Panc1 (cell line): ENCODE results near the gene UPB1. TPM values are rescaled to one million over a fixed set of nuclear protein-coding genes. Genes with fewer than 3 reads are reported as not detected.

ENCODE experiments used
- ATAC-seq: fragments of 200-7000 bp; cut with Tn5 transposase; 2 replicates; pipeline ENCODE4 v1.9.1; 2020; ENCODE audit warnings: mild to moderate bottlenecking, moderate library complexity
- BruUV-seq: library from RNA; stranded (reverse); fragments of 400-500 nt; replicated peaks from 2 replicates; lab custom pipeline; 2021; lab: Mats Ljungman, UMichigan
- CTCF ChIA-PET: fragments of 300-600 bp; sonication (Branson Sonifier 250); formaldehyde crosslinking; loops from one replicate; lab custom pipeline; 2022; ENCODE audit warnings: antibody characterized with exemption; lab: Charles Lee
- POLR2A ChIA-PET: fragments of 300-600 bp; sonication (Branson Sonifier 250); formaldehyde crosslinking; loops from one replicate; lab custom pipeline; 2022; ENCODE audit warnings: antibody characterized with exemption; lab: Charles Lee
- DNase-seq: peaks from one replicate; pipeline ENCODE4 v3.0.0-alpha.2; 2010; ENCODE audit warnings: low read depth, low spot score
- H3K27ac ChIP-seq: 2 replicates; pipeline ENCODE4 v1.5.1; 2011; ENCODE audit warnings: mild to moderate bottlenecking, low read length, inconsistent platforms
- H3K27me3 ChIP-seq: fragments of 200-500 bp; sonication (Bioruptor generic); 2 replicates; pipeline ENCODE4 v1.6.0; 2014; ENCODE audit warnings: low read length, inconsistent platforms; ENCODE audit not compliant: control insufficient read depth, insufficient read depth
- H3K36me3 ChIP-seq: fragments of 200-500 bp; sonication (Bioruptor generic); 2 replicates; pipeline ENCODE4 v1.5.1; 2014; ENCODE audit warnings: inconsistent platforms, mild to moderate bottlenecking, low read length, moderate library complexity; ENCODE audit not compliant: control insufficient read depth, insufficient read depth
- H3K4me1 ChIP-seq: 2 replicates; pipeline ENCODE4 v1.5.1; 2011; ENCODE audit warnings: inconsistent platforms, mild to moderate bottlenecking, low read length, moderate library complexity; ENCODE audit not compliant: control insufficient read depth, insufficient read depth
- H3K4me3 ChIP-seq, 2 experiments: 2 replicates each; pipeline ENCODE4 v1.5.1; 2011 to 2012; ENCODE audit warnings: low read depth in 2 of 2, low read length in 2 of 2, mild to moderate bottlenecking in 2 of 2, inconsistent platforms in 1 of 2, moderate library complexity in 1 of 2
- H3K9me3 ChIP-seq: fragments of 200-500 bp; sonication (Bioruptor generic); 2 replicates; pipeline ENCODE4 v1.5.1; 2014; ENCODE audit warnings: low read depth, mild to moderate bottlenecking, inconsistent platforms, low read length, moderate library complexity; ENCODE audit not compliant: control insufficient read depth, insufficient read depth
- POLR2AphosphoS5 ChIP-seq: IDR thresholded peaks from 2 replicates; pipeline ENCODE4 v1.6.1; 2012; ENCODE audit warnings: mild to moderate bottlenecking, low read depth, low read length, moderate library complexity
- SIN3A ChIP-seq: IDR thresholded peaks from 2 replicates; pipeline ENCODE4 v1.6.1; 2012; ENCODE audit warnings: low read depth, mild to moderate bottlenecking, low read length, moderate library complexity, borderline replicate concordance; ENCODE audit not compliant: insufficient read depth
- TCF7L2 ChIP-seq: IDR thresholded peaks from 2 replicates; pipeline ENCODE4 v1.6.1; 2011; ENCODE audit warnings: mild to moderate bottlenecking, low read depth, low read length, inconsistent platforms
- in situ Hi-C: cut with HindIII; loops from 2 replicates; pipeline ENCODE4 v1.10.0; 2016; ENCODE audit warnings: low sequenced_read_pairs, low pct_unique_long_range_greater_than_20kb
- intact Hi-C: fragments of 100-400 bp; cut with micrococcal nuclease; formaldehyde crosslinking; loops from one replicate; pipeline ENCODE4 v1.10.0; 2022; ENCODE audit not compliant: unreplicated experiment
- total RNA-seq: library from RNA; stranded (reverse); gene quantifications from one replicate; pipeline ENCODE4 v1.2.1, GENCODE V29; 2021; ENCODE audit not compliant: unreplicated experiment
- TF ChIP-seq, protein P1 (sequence below), 2 experiments: IDR thresholded peaks; 2 replicates each; pipeline ENCODE4 v1.6.1; 2011 to 2012; ENCODE audit warnings: low read depth in 2 of 2, control low read depth in 1 of 2, low read length in 1 of 2, mild to moderate bottlenecking in 1 of 2, moderate library complexity in 1 of 2; ENCODE audit not compliant: insufficient read depth in 1 of 2
- TF ChIP-seq, protein P2 (sequence below): fragments of 450-650 bp; IDR thresholded peaks from 2 replicates; pipeline ENCODE4 v1.5.1; 2017; ENCODE audit warnings: mild to moderate bottlenecking

Gene UPB1
- total RNA-seq, 1 experiment from 2014 or later = 0.10 TPM

DNA sequence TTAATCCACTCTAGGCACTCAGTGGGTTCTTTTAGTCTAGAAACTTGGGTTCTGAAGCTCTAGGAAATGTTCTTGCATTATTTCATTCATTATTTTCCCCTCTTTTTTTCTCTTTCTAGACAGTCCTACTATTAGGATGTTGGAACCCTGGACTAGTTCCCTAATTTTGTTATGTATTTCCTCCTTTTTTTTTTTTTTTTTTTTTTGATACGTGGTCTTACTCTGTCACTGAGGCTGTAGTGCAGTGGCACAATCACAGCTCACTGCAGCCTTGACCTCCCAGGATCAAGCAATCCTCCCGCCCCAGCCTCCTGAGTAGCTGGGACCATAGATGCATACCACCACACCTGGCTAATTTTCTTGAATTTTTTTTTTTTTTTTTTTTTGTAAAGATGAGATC is 9.4 kb downstream of the UPB1 start:
- POLR2A ChIA-PET = no interaction called here
- BruUV-seq = no TSS peak
- no peak for ATAC-seq
- in situ Hi-C loops (no loop called here), intact Hi-C loops (loop anchor here (5.0 kb wide), 1 partner anchor 82 kb away; no protein-coding TSS in a partner anchor)
- Histone ChIP-seq H3K27me3 (no peaks in the 10 kb centered on the region), H3K36me3 (no peaks in the 10 kb centered on the region), H3K27ac (no peak overlapping the region), H3K4me1 (0 out of 2 replicates have a peak, but pooled peaks cover 2% of the 10 kb centered on the region), H3K9me3 (no peaks in the 10 kb centered on the region), H3K4me3 (no peak overlapping the region)
- TF ChIP-seq, protein P1, sequence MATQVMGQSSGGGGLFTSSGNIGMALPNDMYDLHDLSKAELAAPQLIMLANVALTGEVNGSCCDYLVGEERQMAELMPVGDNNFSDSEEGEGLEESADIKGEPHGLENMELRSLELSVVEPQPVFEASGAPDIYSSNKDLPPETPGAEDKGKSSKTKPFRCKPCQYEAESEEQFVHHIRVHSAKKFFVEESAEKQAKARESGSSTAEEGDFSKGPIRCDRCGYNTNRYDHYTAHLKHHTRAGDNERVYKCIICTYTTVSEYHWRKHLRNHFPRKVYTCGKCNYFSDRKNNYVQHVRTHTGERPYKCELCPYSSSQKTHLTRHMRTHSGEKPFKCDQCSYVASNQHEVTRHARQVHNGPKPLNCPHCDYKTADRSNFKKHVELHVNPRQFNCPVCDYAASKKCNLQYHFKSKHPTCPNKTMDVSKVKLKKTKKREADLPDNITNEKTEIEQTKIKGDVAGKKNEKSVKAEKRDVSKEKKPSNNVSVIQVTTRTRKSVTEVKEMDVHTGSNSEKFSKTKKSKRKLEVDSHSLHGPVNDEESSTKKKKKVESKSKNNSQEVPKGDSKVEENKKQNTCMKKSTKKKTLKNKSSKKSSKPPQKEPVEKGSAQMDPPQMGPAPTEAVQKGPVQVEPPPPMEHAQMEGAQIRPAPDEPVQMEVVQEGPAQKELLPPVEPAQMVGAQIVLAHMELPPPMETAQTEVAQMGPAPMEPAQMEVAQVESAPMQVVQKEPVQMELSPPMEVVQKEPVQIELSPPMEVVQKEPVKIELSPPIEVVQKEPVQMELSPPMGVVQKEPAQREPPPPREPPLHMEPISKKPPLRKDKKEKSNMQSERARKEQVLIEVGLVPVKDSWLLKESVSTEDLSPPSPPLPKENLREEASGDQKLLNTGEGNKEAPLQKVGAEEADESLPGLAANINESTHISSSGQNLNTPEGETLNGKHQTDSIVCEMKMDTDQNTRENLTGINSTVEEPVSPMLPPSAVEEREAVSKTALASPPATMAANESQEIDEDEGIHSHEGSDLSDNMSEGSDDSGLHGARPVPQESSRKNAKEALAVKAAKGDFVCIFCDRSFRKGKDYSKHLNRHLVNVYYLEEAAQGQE (IDR thresholded peaks at IDR 0.05; ENCODE audit: insufficient read depth in 1 of 2, low read depth in 2 of 2, low read length in 1 of 2) = no peak
- TF ChIP-seq, protein P2, sequence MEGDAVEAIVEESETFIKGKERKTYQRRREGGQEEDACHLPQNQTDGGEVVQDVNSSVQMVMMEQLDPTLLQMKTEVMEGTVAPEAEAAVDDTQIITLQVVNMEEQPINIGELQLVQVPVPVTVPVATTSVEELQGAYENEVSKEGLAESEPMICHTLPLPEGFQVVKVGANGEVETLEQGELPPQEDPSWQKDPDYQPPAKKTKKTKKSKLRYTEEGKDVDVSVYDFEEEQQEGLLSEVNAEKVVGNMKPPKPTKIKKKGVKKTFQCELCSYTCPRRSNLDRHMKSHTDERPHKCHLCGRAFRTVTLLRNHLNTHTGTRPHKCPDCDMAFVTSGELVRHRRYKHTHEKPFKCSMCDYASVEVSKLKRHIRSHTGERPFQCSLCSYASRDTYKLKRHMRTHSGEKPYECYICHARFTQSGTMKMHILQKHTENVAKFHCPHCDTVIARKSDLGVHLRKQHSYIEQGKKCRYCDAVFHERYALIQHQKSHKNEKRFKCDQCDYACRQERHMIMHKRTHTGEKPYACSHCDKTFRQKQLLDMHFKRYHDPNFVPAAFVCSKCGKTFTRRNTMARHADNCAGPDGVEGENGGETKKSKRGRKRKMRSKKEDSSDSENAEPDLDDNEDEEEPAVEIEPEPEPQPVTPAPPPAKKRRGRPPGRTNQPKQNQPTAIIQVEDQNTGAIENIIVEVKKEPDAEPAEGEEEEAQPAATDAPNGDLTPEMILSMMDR = no peak
- TF ChIP-seq TCF7L2 (no peak), SIN3A (no peak), POLR2AphosphoS5 (no peak)
- CTCF ChIA-PET = interaction anchor here (0.6 kb wide), 2 partner anchors 8 to 85 kb away, joined by 3 to 12 read pairs; no protein-coding TSS in a partner anchor
- no peak for DNase-seq

DNA sequence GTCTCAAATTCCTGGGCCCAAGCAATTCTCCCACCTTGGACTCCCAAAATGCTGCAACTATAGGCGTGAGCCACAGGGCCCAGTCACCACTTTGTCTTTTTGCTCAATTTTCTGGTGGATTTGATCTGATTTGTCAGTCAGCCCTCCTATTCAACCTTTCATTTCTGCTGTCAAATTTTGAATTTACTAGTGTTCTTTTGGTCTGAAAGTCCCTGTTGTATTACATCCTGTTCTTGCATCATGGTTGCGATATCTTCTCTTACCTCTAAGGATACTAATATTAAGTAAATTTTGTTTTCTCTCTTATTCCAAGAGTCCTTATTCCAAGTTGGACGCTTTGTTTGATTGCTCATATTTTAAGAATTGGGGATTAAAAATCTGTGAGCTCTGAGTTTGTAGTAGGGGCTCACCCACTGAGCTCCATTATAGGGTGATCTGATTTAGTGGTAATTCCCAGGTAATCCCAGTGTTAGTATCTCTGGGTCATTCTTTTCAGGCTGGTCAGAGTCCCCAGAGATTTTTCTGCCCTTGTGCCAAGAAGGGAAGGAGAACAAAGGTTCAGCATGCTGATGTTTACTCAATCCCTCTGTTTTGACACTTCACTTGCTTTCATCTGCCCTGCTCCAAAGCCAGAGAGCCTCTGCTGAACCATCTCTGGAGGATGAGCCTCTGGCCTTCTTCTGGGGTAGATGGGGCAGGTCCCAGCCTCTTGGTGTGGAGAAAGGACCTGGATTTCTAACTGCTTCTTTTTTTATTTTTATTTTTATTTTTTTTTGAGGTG is 10.0 kb downstream of the UPB1 start:
- no peaks in the 10 kb centered on the region for H3K27me3 ChIP-seq
- H3K27ac ChIP-seq = no peak overlapping the region
- CTCF ChIA-PET = interaction anchor here (0.6 kb wide), 1 partner anchor 86 kb away, joined by 3 read pairs; no protein-coding TSS in a partner anchor
- POLR2A ChIA-PET = no interaction called here
- TF ChIP-seq TCF7L2 (no peak), SIN3A (no peak), POLR2AphosphoS5 (no peak)
- TF ChIP-seq, protein P2 = no peak
- TF ChIP-seq, protein P1 (IDR thresholded peaks at IDR 0.05; ENCODE audit: insufficient read depth in 1 of 2, low read depth in 2 of 2, low read length in 1 of 2) = no peak
- ATAC-seq (no peak), DNase-seq (no peak)
- no peaks in the 10 kb centered on the region for H3K36me3 ChIP-seq
- no TSS peak for BruUV-seq
- H3K4me3 ChIP-seq = no peak overlapping the region
- H3K4me1 ChIP-seq = 0 out of 2 replicates have a peak, but pooled peaks cover 2% of the 10 kb centered on the region
- intact Hi-C loops = loop anchor here (5.0 kb wide), 1 partner anchor 83 kb away; no protein-coding TSS in a partner anchor
- in situ Hi-C loops = no loop called here
- H3K9me3 ChIP-seq = no peaks in the 10 kb centered on the region
